ENCODE results near the gene HMCN1.

Gene HMCN1

DNA sequence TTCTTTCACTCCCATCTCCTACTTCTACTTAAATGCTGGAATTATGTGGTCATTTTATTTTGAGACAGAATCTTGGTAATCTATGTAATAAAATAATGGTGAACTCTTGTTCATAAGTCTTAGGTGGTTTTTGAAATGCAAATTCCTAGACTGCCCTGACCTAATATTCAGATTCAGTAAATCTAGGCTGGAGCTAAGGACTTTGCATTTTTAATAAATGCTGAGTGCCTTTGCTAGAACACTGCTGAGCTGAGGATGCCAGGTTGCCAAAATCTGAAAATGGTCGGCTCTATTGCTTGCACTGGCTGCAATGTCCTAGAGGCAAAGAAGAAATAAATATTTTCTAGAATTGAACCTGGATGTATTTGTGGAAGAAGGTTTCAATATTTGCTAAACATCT lies 187.4 kb downstream of the HMCN1 start:
- ChIA-PET POLR2A (ENCODE audit: low non-redundant PET) (no interaction called here), CTCF (interaction anchor here (0.6 kb wide), 1 partner anchor 37 kb away, joined by 3 read pairs; no protein-coding TSS in a partner anchor)
- DNase-seq (ENCODE audit: low spot score): no peak
- no peak overlapping the region for H3K27ac ChIP-seq
- TF ChIP-seq, protein P1, sequence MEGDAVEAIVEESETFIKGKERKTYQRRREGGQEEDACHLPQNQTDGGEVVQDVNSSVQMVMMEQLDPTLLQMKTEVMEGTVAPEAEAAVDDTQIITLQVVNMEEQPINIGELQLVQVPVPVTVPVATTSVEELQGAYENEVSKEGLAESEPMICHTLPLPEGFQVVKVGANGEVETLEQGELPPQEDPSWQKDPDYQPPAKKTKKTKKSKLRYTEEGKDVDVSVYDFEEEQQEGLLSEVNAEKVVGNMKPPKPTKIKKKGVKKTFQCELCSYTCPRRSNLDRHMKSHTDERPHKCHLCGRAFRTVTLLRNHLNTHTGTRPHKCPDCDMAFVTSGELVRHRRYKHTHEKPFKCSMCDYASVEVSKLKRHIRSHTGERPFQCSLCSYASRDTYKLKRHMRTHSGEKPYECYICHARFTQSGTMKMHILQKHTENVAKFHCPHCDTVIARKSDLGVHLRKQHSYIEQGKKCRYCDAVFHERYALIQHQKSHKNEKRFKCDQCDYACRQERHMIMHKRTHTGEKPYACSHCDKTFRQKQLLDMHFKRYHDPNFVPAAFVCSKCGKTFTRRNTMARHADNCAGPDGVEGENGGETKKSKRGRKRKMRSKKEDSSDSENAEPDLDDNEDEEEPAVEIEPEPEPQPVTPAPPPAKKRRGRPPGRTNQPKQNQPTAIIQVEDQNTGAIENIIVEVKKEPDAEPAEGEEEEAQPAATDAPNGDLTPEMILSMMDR (conservative IDR thresholded peaks at IDR 0.05; ENCODE audit: low read depth): no peak

DNA sequence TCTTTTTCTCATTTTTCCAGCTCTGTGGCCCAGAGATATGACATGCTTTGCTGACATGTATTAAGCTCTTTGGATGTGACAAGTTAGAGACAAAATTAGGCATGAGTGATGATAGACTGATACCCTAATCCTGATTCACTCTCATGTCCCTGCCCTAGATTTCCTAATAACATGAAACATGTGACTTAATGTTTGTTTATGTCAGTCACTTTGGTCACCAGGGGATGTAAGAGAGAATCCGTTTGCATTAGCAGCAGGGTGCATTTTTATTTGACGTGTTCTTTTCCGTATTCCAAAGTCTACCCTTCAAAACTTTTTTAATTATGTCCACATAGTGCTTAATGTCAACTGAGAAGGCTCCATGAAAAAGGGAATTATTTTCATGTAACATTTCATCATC lies 192.4 kb downstream of the HMCN1 start:
- DNase-seq (ENCODE audit: low spot score): no peak
- TF ChIP-seq, protein P1 (conservative IDR thresholded peaks at IDR 0.05; ENCODE audit: low read depth): no peak
- H3K27ac ChIP-seq: no peak overlapping the region
- ChIA-PET CTCF (no interaction called here), POLR2A (ENCODE audit: low non-redundant PET) (no interaction called here)

DNA sequence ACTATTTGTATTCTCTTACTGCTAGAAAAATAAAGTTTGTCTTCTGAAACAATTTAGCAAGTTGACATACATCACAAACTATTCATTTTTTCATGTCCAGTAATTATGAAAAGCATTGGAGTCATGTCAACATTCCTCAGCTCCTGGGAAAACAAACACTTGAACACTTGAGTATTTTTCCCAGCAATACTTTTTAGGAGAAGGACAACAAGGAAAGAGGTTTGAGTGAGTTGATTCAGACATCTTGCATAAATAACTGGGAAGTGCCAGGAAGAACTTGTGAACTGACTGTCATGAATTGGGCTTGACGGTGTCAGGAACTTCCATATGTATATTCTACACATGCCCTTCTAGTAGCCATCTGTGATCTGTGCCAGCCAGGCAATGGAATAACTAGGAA lies 195.6 kb downstream of the HMCN1 start:
- DNase-seq (ENCODE audit: low spot score): no peak
- ChIA-PET POLR2A (ENCODE audit: low non-redundant PET) (no interaction called here), CTCF (no interaction called here)
- H3K27ac ChIP-seq: no peak overlapping the region
- TF ChIP-seq, protein P1 (conservative IDR thresholded peaks at IDR 0.05; ENCODE audit: low read depth): no peak

DNA sequence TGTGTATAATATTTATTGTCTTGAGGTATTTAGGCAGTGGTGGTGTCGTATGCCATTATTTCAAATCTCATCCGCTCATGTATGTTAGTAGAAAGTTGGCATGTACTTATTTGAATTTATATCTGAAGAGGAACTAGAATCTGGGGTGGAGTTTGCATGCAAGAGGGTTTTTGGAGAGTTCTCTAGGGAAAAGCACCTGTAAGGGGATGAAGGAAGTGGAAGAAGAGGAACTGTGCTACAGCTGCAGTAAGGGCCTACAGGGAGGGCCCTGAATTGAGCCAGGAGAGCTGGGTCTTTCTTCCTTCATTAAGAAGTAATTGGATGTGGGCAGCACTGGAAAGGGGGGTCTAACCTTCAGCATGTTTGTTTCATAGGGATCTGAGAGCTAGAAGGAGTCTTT lies 197.2 kb downstream of the HMCN1 start:
- ChIA-PET CTCF (no interaction called here), POLR2A (ENCODE audit: low non-redundant PET) (no interaction called here)
- DNase-seq (ENCODE audit: low spot score): no peak
- no peak overlapping the region for H3K27ac ChIP-seq
- TF ChIP-seq, protein P1 (conservative IDR thresholded peaks at IDR 0.05; ENCODE audit: low read depth): no peak

DNA sequence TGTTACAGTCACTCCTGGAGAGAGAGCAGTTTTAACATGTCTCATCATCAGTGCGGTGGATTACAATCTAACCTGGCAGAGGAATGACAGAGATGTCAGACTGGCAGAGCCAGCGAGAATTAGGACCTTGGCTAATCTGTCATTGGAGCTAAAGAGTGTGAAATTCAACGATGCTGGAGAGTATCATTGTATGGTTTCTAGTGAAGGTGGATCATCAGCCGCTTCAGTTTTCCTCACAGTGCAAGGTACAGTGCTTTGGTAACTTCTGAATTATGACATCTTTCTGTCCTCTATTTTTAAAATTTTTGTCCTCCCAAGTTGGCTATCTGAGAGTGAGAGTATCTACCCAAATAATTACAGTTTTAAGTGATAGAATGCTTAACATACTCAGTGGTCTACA lies 199.4 kb downstream of the HMCN1 start:
- no peak overlapping the region for H3K27ac ChIP-seq
- no peak for DNase-seq (ENCODE audit: low spot score)
- CTCF ChIA-PET: no interaction called here
- TF ChIP-seq, protein P1 (conservative IDR thresholded peaks at IDR 0.05; ENCODE audit: low read depth): no peak
- POLR2A ChIA-PET (ENCODE audit: low non-redundant PET): no interaction called here

DNA sequence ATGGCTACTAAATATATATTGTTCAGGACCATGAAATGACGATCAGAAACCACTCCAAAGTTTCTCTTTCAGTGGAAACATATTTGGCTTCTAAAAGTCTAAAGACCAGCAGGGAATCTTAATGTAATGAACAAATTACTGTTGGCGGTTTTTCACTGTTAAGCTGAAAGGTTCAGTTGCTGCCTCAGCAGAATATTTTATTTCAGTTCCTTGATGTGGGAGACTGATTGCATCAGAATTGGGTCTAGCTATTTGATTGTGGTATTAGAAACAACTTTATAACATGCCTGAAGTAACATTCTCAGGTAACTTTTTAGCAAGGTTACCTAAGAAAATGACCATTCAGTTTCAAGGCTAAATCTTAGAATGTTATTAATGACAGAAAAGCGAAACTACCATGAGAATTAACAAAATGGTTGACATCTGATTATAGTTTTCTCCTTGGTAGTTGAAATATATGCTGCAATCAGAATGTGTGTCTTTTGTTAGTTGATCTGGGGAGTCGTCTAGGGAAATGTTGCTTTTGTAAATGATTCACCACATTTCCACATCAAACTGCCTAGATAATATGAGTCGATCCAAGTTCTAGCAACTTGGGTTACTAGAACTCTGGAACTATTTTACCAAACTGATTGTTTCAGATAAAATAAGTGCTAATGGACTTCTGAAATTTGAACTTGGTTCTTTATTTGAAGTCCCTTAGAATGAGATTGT lies 200.4 kb downstream of the HMCN1 start:
- POLR2A ChIA-PET (ENCODE audit: low non-redundant PET): no interaction called here
- DNase-seq (ENCODE audit: low spot score): no peak
- CTCF ChIA-PET: no interaction called here
- TF ChIP-seq, protein P1 (conservative IDR thresholded peaks at IDR 0.05; ENCODE audit: low read depth): no peak
- no peak overlapping the region for H3K27ac ChIP-seq

Data from RWPE1 (cell line).